HG03039 (cell line): ENCODE measurements around the gene CFL1.
"Not testable (repeated sequence)": the region's sequence is repeated elsewhere in the genome, so short reads cannot be mapped to it uniquely, and the experiment has no call there.

ENCODE experiments used
- ATAC-seq: cut with Tn5 transposase; IDR thresholded peaks from one replicate; pipeline ENCODE4 v1.9.1; 2021; ENCODE audit warnings: mild to moderate bottlenecking, moderate library complexity; ENCODE audit not compliant: unreplicated experiment

Gene CFL1

GRCh38 chr11:65857853-65858680 is at the start of gene CFL1:
Gene CFL1, minus strand, starts transcription at chr11:65858180. Its CDS starts 81 bp downstream, at chr11:65858099.
- peak; percentile 41 for ATAC-seq

GRCh38 chr11:65906602-65907001 is 48.6 kb upstream of the CFL1 start:
- no peak for ATAC-seq

DNA sequence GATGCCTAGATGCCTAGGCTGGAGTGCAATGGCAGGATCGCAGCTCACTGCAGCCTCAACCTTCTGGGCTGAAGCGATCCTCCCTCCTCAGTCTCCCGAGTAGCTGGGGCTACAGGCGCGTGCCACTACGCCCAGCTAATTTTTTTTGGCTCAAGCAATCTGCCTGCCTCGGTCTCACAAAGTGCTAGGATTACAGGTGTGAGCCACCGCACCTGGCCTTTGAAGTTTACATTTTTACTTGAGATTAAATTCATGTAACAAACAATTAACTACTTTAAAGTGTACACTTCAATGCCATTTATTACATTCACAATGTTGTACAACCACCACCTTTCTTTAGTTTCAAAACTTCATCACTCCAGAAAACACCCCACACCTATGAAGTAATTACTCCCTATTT is 45.7 kb upstream of the CFL1 start:
- no peak for ATAC-seq

GRCh38 chr11:65903068-65903481 is 45.1 kb upstream of the CFL1 start:
- no peak for ATAC-seq

GRCh38 chr11:65900899-65901180 is 42.9 kb upstream of the CFL1 start:
- no peak for ATAC-seq

DNA sequence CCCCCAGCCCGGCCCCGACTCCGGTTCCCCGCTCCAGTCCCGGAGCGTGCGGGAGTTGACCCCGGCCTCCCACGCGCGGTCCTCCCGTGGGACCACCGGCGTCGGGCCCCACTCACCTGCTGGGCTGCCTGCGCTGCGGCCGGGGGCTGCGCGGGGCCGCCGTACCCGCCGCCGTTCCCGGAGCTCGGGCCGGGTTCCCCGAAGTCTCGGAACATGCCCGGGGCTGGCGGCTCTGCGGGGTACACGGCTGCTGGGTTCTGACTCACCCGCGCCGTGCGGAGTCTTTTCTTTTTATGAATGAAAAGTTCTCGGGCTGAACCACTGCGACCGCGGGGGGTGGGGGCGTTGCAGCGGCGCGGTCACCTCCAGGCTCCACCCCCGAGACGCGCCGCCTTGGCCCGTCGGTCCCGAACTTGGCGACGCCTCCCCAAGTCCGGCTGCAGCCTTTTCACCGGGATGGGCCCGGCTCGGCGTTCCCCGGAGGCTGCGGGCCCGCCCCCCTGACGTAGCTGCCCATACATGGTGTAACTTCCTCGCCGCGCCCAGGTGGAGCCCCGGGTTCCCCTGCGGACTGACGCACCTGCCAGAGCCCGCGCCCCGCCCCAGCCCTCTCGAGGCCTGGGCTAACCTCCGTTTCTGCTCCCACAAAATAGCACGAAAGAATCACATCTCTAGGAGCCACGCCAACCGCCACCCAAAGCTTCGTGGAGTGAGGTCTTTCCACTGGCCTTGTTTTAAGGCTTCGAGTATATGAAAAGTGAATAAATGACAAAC is 42.3 kb upstream of the CFL1 start, which contains the start of gene FOSL1:
TSS of gene FOSL1 (minus strand) at position 264 of the 774 bp plus-strand sequence. CDS start at position 215, 49 bp downstream.
- peak; percentile 58 for ATAC-seq

GRCh38 chr11:65899356-65900124 is 41.6 kb upstream of the CFL1 start:
- ATAC-seq: no peak

DNA sequence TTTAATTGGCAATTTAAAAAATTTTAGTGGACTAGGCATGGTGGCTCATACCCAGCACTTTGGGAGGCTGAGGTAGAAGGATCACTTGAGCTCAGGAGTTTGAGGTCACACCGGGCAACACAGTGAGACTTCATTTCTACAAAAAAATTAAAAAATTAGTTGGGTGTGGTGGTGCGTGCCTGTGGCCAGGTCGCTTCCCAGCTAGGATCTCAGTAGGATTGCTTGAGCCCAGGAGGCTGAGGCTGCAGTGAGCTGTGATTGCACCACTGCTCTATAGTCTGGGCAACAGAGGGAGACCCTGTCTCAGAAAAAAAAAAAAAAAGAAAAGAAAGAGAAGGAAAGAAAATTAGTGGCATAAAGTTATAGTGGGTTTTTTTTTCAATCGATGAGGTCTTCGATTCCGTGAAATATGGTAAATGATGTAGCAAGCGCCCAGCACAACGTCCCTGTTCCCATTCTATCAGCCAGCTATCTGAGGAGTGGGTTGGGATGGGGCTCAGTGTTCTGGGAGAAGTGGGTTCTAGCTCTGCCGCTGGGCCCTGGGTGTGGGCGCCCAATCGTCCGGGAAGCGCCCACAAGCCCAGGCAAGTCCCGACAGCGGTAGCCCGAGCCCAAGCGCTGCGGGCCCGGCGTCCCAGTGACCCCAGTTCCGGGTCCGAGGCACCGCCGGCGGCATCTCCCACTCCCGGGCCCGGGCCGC is 40.8 kb upstream of the CFL1 start:
- ATAC-seq: no peak

GRCh38 chr11:65897020-65897471 is 39.1 kb upstream of the CFL1 start:
- ATAC-seq: no peak

- no peak for ATAC-seq
These were observed 38.3 kb upstream of the CFL1 start for GRCh38 chr11:65896034-65896999.

DNA sequence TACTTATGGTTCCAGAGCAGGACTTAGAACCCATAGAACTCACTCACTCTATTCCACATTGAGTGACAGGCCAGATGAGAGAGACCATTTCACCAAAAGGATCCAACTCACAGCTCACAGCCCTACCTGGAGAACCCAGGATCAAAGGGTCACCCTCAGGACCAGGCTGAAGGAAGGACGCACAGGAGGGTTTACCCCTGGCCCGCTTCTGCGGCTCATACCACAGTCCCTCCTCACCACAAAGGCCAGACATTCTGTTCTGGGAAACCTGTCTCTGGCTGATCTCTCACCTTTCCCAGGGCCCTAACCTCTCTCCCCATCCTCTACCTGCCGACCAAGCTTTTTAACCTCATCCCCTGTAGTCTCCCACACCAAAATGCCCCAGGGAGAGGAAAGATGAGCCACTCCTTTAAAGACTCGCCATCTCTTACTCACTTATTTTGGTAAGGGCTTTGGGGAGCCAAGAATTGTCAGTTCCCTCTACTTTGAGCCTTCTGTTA is 37.6 kb upstream of the CFL1 start:
- ATAC-seq: no peak

DNA sequence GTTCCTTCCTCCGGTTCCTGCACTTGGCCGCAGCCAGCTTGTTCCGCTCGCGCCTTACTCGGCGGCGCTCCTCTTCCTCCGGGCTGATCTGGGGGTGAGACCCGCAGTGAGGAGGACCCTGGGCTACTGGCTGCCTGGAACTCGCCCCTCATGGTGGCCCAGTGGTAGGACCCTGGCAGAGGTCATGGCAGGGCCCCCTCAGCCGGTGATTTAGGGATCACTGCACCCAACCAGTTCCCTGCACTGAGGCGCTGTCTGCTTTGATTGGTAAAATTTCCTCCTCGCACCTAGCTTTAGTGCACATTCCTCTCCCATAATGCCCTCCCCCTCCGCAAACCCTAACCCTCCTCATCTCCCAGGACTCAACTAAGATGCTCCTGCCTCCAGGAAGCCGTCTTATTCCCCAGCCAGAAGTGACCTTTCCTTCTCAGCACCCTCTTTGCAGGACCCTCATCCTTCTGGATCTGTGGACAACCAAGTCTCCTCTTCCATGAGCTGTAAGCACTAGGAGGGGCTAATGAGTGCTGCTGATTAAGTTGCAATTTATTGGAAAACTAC is 36.1 kb upstream of the CFL1 start:
- no peak for ATAC-seq

- ATAC-seq: no peak
These were observed 34.8 kb upstream of the CFL1 start for GRCh38 chr11:65892661-65893317.

- not testable (repeated sequence) for ATAC-seq
These were observed 34.2 kb upstream of the CFL1 start for GRCh38 chr11:65892137-65892540.

DNA sequence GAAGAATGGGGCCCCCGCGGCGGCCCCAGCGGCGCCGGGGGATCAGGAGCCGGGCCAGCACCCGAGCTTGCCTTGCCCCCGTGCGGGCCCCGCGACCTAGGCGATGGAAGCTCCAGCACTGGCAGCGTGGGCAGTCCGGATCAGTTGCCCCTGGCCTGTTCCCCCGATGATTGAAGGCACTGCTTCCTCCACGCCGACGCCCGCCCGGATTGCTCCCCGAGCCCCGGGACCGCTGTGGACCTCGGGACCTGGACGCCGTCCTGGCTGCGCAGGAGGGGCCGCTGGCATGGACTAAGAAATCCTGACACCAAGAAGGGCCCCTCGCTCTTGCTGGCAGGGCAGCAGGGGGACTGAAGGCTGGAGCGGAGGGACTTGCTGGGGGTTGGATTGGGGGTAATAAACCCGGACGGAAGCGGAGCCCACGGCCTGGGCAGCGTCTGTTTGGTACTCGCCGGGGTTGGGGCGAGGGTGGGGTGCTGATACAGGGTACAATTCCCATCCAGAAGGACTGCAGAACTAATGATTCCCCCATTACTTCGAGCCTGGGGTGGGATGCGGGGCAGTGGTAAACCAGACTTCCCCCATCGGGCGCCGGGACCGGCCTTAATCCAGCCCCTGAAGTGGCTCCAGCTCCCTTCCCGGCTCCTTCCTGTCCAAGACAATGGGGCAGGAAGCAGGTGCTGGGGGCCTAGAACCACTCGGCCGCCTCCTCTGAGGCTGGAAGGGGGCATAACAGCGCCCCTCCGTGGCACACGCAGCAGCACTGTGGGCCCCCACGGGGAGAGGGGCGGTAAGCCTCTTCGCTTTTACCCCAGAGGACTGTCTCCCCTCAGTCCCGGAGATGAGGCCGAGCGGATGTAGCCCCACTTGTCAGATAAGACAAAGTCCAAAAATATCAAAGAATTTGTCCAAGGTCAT is 33.5 kb upstream of the CFL1 start:
- ATAC-seq: no peak

DNA sequence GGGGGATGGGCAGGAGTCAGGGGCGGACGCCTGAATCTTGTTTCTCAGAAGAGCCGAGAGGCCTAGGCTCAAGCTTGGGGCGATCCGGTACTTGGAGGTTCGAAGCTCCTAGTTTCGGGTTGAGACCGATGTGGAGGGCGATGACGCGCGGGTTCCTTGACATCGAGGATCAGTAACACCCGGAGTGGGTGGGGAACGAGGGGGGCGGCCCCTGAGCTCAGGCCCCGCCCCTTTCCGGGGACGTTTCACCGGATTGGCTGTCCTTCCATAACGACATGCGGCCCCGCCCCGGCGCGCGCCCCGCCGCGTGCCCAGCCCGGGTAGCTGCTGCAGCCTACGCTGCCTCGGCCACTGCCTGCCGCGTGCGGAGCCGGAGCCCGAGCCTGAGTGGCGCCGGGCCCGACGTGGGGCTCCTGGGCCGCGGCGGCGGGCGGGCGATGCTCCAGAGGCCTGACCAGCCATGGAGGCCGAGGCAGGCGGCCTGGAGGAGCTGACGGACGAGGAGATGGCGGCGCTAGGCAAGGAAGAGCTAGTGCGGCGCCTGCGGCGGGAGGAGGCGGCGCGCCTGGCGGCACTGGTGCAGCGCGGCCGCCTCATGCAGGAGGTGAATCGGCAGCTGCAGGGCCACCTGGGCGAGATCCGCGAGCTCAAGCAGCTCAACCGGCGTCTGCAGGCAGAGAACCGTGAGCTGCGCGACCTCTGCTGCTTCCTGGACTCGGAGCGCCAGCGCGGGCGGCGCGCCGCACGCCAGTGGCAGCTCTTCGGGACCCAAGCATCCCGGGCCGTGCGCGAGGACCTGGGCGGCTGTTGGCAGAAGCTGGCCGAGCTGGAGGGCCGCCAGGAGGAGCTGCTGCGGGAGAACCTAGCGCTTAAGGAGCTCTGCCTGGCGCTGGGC is 32.6 kb upstream of the CFL1 start, which contains the start of gene CCDC85B:
TSS of gene CCDC85B (plus strand) at position 350 of the 895 bp plus-strand sequence. CDS start at position 461, 111 bp downstream.
- peak; percentile 43 for ATAC-seq
